ENCODE measurements around the gene NDOR1. TPM values are rescaled to one million over a fixed set of nuclear protein-coding genes. Genes with fewer than 3 reads are reported as not detected.
"Not testable (repeated sequence)": the region's sequence is repeated elsewhere in the genome, so short reads cannot be mapped to it uniquely, and the experiment has no call there.

NDOR1 gene
- total RNA-seq, 4 donors from 2014 or later = 8.1 to 18.6 (median 11.6) TPM

DNA sequence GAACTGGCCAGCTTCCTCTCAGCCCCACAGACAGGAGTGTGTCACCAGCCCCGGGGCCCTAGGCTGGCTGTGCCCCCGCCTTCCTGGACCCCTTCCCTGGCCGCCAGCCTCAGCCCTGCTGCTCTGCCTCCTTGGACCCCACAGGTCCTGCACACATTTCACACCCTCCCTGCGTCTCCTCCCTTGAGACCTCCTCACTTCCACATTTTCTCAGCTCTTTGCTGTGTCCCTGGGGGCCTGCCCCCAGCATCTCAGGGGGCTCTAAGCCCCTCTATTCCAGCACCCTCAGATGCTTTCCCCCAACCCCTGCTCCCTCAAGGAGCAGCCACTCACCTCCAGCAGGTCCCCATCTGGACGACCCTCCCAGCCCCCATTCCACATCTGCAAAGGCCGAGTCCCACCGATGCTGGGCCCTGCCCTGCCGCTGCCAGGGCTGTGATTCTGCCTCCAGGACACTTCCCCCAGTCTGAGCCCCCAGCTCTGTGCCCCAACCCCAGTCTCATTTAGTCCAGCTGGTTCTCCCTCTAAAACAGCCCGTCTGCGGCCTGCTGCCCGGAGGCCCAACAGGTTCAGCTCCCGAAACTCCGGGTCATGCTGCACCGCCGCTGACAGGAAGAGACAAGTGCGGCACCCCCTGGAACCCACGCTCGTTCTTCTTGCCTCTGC, 29.4 kb downstream of the NDOR1 start:
- H3K4me3 ChIP-seq (ENCODE audit: low read depth, poor library complexity, severe bottlenecking) = no peak overlapping the region
- WGBS, 2 donors = 66 to 74% methylated on average over 17 of the region's 18 CpGs
- TF ChIP-seq POLR2A (IDR thresholded peaks at IDR 0.05) = no peak
- TF ChIP-seq, protein P1, sequence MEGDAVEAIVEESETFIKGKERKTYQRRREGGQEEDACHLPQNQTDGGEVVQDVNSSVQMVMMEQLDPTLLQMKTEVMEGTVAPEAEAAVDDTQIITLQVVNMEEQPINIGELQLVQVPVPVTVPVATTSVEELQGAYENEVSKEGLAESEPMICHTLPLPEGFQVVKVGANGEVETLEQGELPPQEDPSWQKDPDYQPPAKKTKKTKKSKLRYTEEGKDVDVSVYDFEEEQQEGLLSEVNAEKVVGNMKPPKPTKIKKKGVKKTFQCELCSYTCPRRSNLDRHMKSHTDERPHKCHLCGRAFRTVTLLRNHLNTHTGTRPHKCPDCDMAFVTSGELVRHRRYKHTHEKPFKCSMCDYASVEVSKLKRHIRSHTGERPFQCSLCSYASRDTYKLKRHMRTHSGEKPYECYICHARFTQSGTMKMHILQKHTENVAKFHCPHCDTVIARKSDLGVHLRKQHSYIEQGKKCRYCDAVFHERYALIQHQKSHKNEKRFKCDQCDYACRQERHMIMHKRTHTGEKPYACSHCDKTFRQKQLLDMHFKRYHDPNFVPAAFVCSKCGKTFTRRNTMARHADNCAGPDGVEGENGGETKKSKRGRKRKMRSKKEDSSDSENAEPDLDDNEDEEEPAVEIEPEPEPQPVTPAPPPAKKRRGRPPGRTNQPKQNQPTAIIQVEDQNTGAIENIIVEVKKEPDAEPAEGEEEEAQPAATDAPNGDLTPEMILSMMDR (IDR thresholded peaks at IDR 0.05) = no peak
- intact Hi-C loops (cut with DNase I; ENCODE audit: low total_unique reads) = no loop called here
- DNase-seq (ENCODE audit: low spot score in 2 of 2) = no peak

DNA sequence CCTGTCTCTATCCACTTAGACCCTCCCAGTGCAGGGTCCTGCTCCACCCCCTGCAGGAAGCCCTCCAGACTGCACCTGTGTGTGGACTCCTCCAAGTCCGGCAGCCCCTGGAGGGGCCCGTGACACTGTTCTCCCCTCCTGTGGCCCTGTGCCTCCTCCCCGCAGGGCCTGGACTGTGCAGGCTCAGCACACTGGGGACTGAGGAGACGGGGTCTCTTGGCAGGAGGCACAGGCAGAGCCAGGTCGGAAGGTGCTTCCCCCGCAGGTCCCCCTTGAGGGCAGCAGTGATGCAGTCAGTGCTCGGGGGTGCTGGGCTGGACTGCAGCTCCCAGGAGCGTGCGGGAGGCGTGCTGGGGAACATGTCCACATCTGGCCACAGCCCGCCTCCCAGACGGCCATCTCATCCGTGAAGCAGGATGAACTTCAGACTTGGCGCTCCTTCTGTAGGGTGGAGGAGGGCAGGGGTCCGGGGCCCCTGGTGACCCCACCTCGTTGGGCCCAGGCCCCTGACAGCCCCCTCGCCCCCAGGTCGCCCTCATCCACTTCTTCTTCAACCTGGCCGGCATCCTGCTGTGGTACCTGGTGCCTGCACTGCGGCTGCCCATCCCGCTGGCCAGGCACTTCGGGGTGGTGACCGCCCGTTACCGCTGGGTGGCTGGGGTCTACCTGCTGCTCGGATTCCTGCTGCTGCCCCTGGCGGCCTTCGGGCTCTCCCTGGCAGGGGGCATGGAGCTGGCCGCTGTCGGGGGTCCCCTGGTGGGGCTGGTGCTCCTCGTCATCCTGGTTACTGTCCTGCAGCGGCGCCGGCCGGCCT, 30.1 kb downstream of the NDOR1 start:
- no peak for DNase-seq (ENCODE audit: low spot score in 2 of 2)
- no peak for TF ChIP-seq POLR2A (IDR thresholded peaks at IDR 0.05)
- TF ChIP-seq, protein P1 (IDR thresholded peaks at IDR 0.05) = no peak
- 72 to 75% methylated on average over 18 to 32 of the region's 35 CpGs for WGBS, 2 donors
- intact Hi-C loops (cut with DNase I; ENCODE audit: low total_unique reads) = no loop called here
- no peak overlapping the region for H3K4me3 ChIP-seq (ENCODE audit: low read depth, poor library complexity, severe bottlenecking)

DNA sequence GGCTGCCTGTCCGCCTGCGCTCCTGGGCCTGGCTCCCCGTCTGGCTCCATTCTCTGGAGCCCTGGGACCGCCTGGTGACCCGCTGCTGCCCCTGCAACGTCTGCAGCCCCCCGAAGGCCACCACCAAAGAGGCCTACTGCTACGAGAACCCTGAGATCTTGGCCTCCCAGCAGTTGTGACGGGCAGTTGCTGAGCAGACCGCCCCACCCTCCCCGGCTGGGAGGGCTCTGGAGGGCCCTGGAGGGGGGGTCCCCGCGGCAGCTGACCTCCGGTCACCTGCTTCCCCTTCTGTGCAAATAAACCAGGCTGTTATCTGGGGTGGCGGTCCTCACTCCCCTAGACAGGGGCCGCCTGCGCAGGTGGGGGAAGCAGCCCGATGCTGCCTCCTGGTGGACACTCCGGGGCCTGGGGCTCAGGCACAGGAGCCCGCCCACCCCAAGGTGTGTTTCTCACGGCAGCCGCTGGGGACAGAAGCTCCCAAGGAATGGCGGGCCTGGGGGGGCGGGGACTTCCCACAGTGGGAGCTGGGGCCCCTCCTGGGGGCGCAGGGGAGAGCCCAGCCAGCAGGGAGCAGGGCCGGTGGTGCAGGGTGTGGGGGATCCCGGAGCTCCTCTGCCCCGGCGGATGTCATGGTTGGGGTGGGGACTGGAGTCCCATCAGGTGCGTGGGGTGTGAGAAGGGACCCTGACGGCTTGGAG, 30.9 kb downstream of the NDOR1 start:
- WGBS, 2 donors = 22 to 35% methylated on average over 18 to 21 of the region's 31 CpGs
- intact Hi-C loops (cut with DNase I; ENCODE audit: low total_unique reads) = no loop called here
- peak; percentile 75 to 95 for DNase-seq (ENCODE audit: low spot score in 2 of 2)
- H3K4me3 ChIP-seq (ENCODE audit: low read depth, poor library complexity, severe bottlenecking) = no peak overlapping the region
- TF ChIP-seq POLR2A (IDR thresholded peaks at IDR 0.05) = no peak
- TF ChIP-seq, protein P1 (IDR thresholded peaks at IDR 0.05) = peak in 1 of 3 donors; percentile 64

DNA sequence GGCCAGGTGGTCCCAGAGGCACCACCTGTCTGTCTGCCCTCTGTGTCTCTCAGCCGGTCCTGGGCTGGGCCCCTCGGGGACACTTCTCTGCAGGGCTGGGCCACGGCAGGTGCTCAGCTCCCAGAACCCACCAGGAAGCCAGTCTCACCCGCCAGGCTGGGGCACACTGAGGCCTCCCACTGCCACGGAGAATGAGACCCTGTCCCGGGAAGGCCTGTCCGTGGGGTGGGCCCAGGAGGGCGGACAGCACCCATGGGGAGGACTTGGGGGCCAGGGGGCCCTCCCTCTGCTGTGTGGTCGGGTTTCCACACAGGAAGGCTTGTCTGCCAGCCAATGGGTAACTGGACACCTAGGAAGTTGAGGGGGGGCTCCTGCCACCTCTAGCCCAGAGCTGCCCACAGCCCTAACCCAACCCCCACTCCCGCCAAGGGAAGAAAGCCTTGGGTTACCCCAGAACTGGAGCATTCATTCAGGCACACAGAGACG, 31.5 kb downstream of the NDOR1 start:
- intact Hi-C loops (cut with DNase I; ENCODE audit: low total_unique reads) = no loop called here
- H3K4me3 ChIP-seq (ENCODE audit: low read depth, poor library complexity, severe bottlenecking) = no peak overlapping the region
- no peak for DNase-seq (ENCODE audit: low spot score in 2 of 2)
- no peak for TF ChIP-seq POLR2A (IDR thresholded peaks at IDR 0.05)
- TF ChIP-seq, protein P1 (IDR thresholded peaks at IDR 0.05) = no peak
- WGBS, 2 donors = 42 to 95% methylated on average over 2 to 11 of the region's 11 CpGs

DNA sequence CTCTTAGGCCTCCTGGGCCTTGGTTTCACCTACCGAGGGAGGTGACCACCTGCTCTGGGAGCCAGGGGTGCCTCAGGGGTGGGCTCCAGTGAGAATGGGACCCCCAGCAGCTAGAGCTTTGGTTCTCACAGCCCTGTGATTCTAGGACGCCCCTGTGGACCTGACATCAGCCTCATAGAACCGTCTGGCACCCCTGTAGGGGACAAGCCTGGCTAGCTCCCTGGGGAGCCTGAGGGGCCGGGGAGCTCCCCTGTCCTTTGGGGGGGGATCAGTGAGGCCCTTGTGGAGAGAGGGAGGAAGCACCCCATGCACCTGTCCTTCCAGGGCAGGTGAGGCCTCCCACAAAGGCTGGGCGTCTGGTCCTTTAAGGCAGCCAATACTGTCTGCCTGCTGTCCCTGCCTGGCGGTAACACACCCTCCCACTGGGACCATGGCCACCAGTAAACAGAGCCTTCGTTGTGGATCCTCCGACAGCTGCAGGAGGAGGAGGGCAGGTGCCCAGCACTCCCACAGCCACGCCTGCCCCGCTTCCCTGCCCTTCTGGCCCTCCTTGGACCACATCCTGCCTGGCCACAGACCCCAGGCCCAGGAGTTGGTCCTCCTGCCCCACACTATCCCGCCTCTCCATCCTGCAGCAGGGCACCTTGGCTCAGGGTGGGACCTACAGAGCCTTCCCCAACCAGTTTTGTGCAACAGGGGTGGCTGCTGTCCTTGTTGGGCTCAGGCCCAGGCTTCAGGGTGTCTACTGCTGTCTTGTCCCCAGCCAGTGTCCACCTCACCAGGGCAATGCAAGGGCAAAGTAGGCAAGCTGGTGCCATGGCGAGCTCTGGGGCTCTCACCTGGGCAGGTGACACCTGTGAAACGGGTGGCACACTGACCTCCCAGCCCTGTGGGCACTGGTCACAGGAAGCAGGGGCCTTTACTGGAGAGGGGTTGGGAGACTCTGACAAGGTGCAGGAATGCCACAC, 32.5 kb downstream of the NDOR1 start:
- no peak overlapping the region for H3K4me3 ChIP-seq (ENCODE audit: low read depth, poor library complexity, severe bottlenecking)
- DNase-seq (ENCODE audit: low spot score in 2 of 2) = no peak
- intact Hi-C loops (cut with DNase I; ENCODE audit: low total_unique reads) = no loop called here
- TF ChIP-seq, protein P1 (IDR thresholded peaks at IDR 0.05) = no peak
- no peak for TF ChIP-seq POLR2A (IDR thresholded peaks at IDR 0.05)
- 49 to 55% methylated on average over 8 to 13 of the region's 13 CpGs for WGBS, 2 donors

DNA sequence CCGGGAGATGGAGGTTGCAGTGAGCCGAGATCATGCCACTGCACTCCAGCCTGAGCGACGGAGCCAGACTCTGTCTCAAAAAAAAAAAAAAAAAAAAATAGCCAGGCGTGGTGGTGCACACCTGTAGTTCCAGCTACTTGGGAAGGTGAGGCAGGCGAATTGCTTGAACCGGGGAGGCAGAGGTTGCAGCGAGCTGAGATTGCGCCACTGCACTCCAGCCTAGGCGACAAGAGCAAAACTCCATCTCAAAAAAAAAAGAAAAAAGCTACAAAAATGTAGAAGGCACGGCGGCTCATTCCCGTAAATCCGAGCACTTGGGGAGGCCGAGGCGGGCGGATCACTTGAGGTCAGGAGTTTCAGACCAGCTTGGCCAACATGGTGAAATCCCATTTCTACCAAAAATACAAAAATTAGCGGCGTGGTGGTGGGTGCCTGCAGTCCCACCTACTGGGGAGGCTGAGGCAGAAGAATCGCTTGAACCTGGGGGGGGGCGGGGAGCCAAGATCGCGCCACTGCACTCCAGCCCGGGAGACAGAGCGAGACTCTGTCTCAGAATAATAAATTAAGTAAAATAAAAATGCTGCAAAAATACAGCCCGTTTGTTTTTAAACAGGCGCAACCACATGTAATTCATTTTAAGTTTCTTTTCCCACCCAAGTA, 34.2 kb downstream of the NDOR1 start:
- H3K4me3 ChIP-seq (ENCODE audit: low read depth, poor library complexity, severe bottlenecking) = peak overlapping the region; percentile 37
- DNase-seq (ENCODE audit: low spot score in 2 of 2); intact Hi-C loops (cut with DNase I; ENCODE audit: low total_unique reads): not testable (repeated sequence)
- 46 to 57% methylated on average over 27 of the region's 27 CpGs for WGBS, 2 donors
